Fibroblast of skin of abdomen (primary cell): ENCODE results near the gene CUX1.
A peak's percentile ranks its signal among the peaks of the same experiment; 100 is the strongest.

Source experiments
- DNase-seq: peaks from one replicate; pipeline ENCODE4 v3.0.0-alpha.2; 2013

CUX1 gene

DNA sequence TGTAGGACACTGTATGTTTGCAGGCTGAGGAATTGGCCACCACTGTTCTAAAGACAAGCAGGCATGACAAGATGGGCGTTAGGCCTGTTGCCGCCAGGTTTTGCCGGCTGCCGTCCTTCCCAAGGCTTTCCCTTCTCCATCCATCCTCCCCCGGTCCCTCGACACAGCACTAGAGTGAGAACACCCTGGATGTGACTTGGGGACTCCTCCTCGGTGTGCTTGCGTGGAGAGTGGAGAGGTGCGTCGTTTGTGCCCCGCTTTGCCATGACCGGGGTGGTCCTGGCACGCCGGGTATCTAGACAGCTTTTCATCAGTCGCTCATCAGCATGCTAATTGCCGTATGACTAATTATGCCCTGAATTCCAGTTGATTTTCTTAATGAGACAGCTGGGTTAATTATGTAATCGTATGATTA is 262.6 kb downstream of the CUX1 start:
- DNase-seq: no peak

DNA sequence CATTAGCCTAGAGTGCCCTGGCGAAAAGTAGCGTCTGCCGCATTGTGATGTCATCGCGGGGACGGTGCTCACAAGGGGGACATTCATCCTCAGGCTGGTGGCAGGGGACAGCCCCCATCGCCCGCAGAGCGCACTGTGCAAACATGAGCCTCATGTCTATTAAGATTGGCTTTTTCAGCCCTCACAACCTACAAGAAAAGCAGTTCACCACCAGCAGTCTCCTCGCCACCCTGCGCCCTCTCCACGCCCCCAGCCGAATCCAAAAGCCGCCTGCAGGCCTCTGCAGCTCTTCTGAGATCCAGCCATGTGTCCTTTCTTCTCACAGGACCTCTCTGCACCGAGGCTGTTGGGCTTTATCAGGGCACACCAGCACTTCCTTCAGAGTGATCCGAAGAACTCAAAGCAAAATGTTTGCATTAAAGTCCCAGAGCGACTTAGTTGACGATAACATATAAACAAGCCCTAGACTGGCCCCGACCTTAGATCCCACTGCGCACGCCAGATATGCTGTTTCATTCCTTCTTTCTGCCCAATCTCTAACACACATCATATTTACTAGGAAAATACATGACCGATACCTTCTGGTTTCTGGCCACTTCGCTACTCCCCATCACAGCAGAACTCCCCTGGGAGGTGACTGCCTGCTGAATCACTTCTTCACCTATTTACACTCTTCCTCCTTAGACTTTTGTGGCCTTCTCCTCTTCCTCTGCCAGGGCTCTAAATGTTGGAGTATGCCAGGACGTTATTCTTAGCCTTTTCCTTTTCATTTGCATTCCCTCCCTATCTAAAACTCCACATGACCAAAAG is 263.2 kb downstream of the CUX1 start:
- no peak for DNase-seq

DNA sequence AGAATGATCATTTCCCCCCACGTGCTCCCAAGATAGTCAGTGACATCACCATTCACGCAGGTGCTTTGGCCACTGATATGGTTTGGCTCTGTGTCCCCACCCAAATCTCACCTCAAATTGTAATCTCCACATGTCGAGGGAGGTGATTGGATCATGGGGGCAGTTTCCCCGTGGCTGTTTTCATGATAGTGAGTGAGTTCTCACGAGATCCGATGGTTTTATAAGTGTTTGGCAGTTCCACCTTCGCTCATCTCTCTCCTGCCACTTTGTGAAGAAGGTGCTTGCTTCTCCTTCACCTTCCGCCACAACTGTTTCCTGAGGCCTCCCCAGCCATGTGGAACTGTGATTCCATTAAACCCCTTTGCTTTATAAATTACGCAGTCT is 263.8 kb downstream of the CUX1 start:
- no peak for DNase-seq

DNA sequence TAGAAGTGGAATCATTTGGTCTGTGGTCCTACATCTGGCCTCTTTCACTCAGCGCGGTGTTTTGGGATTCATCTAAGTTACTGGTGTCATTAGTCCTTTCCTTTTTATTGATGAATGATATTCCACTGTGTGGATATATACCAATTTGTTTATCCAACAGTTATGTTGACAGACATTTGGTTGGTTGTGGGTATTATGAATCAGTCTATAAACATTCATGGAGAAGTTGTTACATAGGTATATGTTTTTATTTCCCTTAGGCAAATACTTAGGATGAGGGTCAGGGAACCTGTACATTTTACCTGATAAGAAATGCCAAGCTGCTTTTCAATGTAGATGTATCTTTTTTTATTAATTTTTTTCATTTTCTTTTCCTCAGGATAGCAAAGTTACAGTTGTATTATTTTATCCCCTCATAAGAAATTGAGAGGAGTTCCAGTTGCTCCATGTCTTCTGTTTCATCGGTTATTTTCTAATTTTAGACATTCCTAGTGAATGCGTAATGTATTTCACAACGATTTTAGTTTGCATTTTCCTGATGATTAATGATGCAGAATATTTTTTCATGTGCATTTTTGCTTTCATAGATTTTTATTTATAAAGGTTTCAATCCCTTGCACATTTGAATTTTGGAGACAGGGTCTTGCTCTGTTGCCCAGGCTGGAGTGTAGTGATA is 265.4 kb downstream of the CUX1 start:
- DNase-seq: no peak

DNA sequence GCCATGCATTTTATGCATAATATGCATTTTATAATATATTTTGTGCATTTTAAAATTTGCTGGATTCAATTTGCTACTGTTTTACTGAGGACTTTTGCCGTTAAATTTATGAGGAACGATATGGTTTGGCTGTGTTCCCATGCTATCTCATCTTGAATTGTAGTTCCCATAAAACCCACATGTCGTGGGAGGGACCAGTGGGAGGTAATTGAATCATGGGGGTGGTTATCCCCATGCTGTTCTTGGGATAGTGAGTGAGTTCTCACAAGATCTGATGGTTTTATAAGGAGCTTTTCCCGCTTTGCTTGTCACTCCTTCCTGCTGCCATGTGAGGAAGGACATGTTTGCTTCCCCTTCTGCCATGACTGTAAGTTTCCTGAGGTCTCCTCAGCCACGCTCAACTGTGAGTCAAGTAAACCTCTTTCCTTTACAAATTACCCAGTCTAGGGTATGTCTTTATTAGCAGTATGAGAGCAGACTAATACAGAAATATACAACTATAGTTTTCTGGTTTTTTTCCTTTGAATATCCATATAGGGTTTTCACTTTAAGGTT is 267.9 kb downstream of the CUX1 start:
- DNase-seq: no peak

DNA sequence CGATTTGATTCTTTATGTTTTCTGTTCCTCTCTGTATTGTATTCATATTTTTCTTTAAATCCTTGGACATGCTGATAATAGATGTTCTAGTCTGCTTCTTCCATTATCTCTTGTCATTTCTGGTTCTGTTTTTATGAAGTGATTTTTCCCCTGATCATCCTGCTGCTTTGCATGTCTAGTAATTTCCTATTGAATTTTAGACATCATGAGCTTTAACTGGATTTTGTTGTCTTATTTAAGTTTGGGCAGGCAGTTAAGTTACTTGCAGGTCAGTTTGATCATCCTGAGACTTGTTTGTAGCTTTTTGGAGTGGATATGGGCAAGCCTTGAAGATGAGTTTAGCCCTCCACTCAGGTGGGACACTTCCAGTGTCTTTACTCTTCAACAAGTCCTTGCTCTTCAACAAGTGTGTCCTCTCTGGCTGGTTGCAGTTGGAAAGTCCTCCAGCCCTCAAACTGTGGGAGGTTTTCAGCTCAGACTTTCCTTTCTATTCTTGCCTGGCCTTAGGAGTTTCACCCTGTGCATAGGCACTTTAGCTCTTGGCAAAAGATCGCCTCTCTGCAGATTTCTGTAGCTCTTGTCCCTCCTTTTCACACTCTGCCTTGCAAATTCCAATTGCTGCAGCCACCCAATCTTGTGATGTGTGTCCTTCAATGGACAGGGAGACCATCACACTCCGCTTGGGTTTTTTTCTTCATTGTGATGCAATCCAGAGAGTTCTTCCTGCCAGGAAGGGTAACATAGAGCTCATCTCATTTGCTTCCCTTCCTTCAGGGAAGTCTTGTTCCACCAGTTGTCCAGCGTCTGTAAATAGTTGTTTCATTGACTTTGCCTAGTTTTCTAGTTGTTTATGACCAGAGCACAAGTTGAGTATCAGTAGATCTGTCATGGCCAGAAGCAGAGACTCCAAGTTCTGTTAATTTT is 272.0 kb downstream of the CUX1 start:
- DNase-seq: no peak

DNA sequence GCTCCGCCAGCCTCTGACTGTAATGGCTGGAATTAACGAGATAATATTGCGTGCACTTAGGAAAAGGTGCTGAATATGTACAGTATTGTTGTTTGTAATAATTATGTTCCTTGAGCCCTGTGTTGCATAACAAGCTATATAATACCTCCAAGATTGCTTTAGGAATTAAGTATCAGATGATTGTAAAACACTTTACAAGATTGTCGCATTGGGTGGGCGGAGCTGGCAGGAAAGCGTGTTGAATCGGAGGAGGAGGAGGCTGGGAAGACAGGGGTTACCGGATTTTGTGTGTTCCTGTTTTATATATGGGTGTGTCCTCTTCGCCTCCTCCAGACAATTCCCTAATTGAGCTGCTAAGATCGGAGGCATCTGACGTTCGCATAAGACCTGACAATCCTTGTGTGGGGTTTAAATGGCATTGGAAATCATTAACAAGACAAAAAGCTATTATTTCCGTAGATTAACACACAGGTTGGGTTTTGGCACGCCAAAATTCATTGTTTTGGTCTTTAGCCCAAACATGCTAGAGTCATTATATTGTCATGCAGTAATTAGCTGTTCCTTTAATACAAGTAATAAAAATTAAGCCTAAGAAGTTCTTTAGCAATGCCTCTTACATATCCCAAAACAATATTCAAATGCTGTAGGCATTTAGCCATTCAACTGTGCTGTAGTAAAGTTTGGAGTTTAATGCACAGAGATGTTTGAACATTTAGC is 276.3 kb downstream of the CUX1 start:
- DNase-seq: no peak

DNA sequence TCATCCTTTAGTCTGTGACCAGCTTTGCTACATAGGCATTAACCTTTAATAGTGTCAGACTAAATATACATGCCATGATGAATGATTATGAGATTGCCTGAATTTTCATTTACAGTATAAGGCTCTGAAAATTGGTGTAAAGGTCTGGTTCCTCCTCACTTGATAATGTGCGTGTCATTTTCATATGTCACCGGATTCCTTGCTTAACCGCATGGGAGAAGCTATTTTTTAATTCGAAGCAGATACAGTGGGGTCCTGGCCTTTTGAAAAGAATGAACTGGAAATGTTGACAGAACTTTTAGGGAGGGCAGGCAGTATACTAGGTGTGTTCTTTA is 276.9 kb downstream of the CUX1 start:
- peak; percentile 84 for DNase-seq

DNA sequence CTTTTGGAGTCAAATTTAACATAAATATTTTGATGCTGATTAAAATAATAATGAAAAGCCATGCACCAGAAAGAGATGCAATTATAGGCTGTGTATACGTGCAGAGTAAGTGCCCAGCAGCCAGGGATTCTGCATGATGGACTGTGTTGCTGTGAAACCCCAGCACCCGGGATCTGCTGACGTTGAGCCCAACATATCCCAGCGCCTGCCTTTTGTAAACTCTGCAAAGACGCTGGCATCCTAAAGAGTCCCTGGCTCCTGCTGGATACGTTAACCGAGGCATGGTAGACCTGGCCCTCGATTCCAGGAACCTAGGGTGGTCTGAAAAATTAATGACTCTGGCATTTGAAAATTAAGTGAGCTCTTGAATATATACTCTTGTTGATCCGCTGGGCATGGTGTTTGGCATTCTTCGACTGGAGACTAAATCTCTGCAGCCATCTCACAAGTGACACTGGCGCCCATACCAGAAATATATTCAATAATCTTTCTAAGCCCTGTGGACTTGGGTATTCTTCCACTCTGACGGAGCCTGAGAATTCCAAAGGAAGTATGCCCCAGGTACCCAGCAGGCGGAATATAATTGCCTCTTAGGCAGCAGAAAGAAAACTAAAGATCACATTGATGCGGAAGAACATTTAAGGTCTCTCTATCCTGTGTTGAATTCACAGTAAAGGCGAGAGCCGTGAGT is 278.0 kb downstream of the CUX1 start:
- DNase-seq: no peak

DNA sequence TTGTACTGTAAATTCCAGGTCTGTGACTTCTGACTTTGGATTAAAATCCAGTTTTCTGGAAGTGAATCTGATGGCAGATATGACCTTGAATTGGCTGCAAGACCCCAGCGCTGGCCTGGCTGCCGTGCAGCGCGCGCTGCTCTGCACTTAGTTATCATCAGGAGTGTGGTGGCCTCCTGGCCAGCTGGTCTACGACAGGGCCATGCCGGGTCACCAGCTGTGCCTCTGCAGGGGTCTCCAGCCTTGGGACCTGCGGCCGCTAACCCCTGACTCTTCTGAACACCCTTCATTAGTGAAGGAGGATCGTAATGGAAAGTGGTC is 278.5 kb downstream of the CUX1 start:
- no peak for DNase-seq

DNA sequence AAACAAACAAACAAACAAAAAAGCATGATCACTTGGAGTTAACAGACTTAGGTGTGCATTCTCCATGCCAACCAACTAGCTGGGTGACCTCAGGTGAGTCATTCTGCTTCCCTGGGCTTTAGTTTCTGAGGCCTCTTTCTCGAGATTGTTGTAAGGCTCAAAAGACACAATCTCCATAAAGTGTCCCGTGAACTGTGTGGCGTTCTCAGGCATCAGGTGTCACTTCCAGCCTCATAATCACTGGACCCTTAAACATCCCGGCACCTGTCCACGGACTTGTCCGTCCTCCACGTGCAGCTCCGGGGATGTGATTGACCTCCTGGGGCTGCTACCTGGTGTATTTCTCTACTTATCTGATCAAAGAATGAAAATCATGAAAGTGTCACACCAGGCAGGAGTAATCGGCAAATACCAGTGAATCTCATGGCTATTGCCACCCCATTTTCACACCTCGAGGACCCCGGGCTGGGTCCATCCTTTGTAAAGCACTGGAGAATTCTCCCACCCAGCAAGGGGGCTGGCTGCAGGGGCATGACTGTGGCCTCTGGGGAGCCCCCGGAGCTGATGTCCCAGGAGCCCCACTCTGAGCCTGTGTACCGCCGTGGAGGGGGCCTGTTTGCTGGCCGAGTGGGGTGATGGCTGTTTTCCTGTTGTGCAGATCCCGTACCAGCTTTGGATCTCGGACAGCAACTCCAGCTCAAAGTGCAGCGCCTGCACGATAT is 279.4 kb downstream of the CUX1 start:
- no peak for DNase-seq

DNA sequence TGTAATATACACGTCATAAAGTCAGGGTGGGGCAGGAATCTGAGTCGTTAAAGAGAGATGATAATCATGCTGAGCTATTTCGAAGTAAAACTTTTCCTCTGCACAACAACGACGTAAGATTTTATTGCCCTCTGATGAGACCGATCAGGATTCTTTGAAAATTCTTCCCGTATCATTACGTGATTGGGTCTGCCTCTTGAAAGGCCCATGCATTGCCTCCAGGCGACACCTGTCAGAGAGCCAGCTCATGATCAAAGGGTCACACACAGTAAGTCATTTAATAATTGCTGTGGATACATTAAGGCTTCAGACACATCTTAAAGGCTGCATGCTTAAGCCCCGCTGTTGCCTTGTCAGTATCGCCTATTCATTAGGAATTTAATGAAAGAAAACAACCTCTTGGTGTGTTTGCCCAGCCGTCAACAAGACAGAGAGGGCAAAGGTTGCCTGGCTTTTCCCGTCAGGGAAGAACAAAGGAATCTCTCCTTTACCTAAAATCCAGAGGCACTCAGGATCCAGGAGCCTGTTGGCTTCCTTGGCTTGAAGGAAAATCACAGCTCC is 280.3 kb downstream of the CUX1 start:
- DNase-seq: no peak

DNA sequence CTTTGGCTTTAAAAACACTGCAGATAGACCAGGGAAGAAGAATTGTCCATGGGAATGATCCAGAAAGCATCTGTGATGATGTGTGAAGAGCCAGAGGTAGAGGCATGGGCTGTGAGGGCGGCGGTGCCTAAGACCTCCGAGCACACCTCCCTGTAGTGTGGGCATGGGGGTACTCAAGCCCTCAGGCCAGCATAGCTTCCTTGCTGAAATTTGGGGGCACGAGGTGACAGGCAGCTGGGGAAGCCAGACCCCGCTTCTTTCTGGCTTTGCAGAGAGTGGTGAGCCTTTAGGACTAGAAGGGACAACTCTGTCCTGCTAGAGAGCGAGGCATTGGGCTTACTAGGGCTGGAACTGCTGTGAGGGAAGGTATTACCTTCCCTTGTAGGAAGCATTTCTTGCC is 281.6 kb downstream of the CUX1 start:
- DNase-seq: no peak

DNA sequence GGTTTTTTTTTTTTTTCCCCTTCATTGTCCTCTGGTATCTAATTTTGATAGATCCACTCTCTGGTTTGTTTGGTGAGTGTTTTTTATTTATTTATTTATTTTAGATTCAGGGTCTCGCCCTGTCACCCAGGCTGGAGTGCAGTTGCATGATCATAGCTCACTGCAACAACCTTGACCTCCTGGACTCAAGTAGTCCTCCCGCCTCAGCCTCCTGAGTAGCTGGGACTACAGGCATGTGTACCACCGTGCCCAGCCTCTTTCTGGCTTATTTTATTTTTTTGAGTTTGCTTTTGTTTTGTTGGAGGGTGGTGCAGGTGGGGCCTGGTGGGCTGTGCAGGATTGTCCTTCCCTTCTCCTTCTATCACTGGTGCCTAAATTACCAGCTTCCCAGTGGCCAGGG is 282.0 kb downstream of the CUX1 start:
- DNase-seq: no peak

DNA sequence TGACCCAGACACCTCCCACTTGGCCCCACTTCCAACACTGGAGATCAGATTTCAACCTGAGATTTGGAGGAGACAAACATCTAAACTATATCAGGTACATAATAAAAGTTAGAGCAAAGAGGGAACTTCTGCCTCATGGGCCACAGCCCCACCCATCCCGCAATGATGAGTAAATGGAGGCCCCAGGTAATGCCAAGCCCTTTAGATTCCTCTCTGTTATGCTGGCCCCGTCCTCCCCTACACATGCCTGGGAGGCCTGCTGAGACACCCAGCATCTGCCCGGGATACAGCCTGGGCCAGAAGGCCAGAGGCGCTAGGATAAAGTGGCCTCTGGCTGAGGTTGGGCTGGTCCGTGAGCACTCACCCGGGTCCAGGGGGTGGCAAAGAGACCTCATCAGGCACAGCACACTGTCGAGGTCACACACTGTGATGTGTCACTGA is 283.7 kb downstream of the CUX1 start:
- no peak for DNase-seq

DNA sequence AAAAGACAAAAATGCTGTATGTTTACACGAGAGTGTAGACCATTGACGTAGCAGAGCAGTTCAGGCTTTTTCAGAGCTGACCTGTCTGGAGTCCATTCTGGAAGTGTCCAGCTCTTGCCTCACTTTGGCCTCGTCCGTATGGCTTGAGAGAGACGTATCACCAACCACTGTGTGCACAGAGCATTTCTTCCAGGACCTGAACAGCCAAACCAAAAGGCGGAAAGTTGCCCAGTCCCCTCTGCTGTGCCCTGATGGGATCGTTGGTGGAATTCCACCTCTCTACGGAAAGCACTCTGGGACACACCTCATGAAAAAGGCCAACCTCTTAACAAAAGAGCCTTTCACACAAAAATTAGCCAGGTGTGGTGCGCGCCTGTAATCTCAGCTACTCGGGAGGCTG is 284.5 kb downstream of the CUX1 start:
- DNase-seq: no peak

DNA sequence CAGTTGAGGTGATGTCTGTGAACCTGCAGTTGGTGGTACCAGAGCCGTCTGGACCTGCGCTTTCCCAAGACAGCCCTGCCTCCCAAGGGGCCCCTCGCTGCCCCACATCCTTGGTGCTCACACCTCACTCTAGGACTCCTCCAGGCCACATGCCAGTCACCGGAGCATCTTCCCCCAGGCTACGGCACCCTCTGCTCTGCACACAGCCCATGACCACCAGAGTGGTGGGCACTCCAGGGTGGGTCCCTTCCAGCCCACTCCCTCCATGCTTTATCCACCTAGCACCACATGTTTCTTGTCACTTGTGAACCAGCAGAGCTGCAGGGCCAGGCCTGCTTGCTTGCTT is 285.6 kb downstream of the CUX1 start:
- no peak for DNase-seq

DNA sequence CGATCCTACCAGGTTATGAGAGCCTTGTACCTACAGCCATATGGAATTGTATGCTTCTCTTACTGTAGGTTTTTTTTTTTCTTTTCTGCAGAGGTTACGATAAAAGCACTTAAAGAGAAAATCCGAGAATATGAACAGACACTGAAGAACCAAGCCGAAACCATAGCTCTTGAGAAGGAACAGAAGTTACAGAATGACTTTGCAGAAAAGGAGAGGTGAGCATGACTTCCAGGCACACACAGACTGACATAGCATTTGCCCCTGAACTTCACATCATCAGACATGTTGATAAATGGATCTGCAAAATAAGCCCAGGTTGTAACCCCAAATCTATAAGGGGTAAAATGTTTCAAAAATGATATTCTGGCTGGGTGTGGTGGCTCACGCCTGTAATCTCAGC is 286.8 kb downstream of the CUX1 start:
- no peak for DNase-seq

DNA sequence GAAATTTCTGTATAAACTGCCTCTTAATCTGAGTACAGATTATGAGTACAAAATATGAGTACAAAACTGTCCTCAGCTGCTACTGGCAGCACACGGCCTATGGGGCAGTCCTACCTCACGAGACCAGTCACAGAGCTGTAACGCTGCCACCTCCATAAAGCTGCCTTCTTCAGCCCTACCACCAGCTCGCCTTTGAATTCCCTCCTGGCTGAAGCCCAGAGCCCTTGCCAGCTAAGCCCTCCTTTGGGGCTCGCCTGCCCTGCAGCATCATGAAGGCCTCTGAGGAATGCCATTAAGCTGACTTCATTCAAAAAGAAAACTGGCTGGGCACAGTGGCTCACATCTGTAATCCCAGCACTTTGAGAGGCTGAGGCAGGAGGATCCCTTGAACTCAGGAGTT is 289.2 kb downstream of the CUX1 start:
- no peak for DNase-seq

DNA sequence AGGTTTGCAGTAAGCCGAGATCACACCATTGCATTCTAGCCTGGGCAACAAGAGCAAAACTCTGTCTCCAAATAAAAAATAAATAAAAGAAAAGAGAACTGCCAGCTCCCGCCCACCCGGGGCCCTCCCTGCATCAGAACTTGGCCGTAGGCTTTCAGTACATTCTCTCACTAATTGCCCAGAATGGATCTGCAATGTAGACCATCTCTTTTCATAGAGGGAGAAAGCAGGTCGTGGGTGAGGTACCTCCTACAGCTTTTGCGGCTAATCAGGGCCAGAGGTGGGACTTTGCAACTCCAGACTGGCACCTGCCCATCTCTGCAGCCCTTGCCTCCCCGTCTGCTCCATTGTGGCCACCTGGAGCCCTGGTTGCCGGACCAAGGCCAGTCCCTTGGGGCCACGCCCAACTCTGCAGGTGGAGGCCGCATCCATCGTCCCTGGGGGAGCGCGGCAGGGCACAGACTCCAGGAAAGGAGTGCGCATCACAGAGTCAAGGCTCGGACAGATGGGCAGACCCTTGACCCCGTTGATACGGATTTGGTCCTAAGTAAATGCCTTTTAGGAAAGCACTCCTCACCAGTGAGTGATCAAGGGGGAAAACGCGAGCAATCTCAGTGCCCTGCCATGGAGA is 290.2 kb downstream of the CUX1 start:
- no peak for DNase-seq
